Peyer's patch (tissue), 4 donors: ENCODE data around the gene FOXQ1. TPM values are rescaled to one million over a fixed set of nuclear protein-coding genes. Genes with fewer than 3 reads are reported as not detected.

Experiments used
- DNase-seq, 3 donors: peaks; one replicate each; pipeline ENCODE4 v3.0.0-alpha.2; 2017 to 2019
- H3K27ac ChIP-seq, 4 donors: fragments of 200-600 bp; sonication (generic); one replicate each; pipeline ENCODE4 v1.5.1; 2016 to 2019
- H3K27me3 ChIP-seq, 2 donors: fragments of 200-600 bp; sonication (generic); one replicate each; pipeline ENCODE4 v1.5.1; 2019
- H3K36me3 ChIP-seq, 3 donors: fragments of 200-600 bp; sonication (generic); one replicate each; pipeline ENCODE4 v1.5.1; 2016 to 2019
- H3K4me1 ChIP-seq, 4 donors: fragments of 200-600 bp; sonication (generic); one replicate each; pipeline ENCODE4 v1.5.1; 2016 to 2019
- H3K4me3 ChIP-seq, 4 donors: fragments of 200-600 bp; sonication (generic); 1 replicate in 3 of 4; 2 replicates in 1 of 4; pipeline ENCODE4 v1.5.1; 2016 to 2019; ENCODE audit warnings: mild to moderate bottlenecking in 1 of 4
- H3K9me3 ChIP-seq, 4 donors: fragments of 200-600 bp; sonication (generic); one replicate each; pipeline ENCODE4 v1.5.1; 2016 to 2019; ENCODE audit warnings: mild to moderate bottlenecking in 1 of 4
- CTCF ChIP-seq, 6 experiments: fragments of 450-650 bp in 4 of 6; fragments of 200-600 bp in 2 of 6; sonication (generic) in 1 of 6; IDR thresholded peaks; one replicate each; pipeline ENCODE4 v1.5.1; 2017 to 2019; ENCODE audit warnings: antibody characterized with exemption in 6 of 6, mild to moderate bottlenecking in 3 of 6, moderate library complexity in 1 of 6
- POLR2A ChIP-seq, 2 donors: fragments of 450-650 bp; IDR thresholded peaks; one replicate each; pipeline ENCODE4 v1.5.1; 2017; ENCODE audit warnings: antibody characterized with exemption in 2 of 2, mild to moderate bottlenecking in 2 of 2, moderate library complexity in 2 of 2
- total RNA-seq, 4 donors: library from RNA; depleted of rRNA; stranded (reverse); fragments of >200 nt; gene quantifications; one replicate each; pipeline ENCODE4 v1.1.0, GENCODE V29; 2016

Gene FOXQ1
- total RNA-seq, 4 donors from 2014 or later, result not detected

- Histone ChIP-seq H3K4me1 (no peaks in the 10 kb centered on the region), H3K27me3 (no peaks in the 10 kb centered on the region), H3K36me3 (no peaks in the 10 kb centered on the region), H3K4me3 (no peak overlapping the region), H3K9me3 (peaks cover 0 to 3% (median 0%) of the 10 kb centered on the region in 4 donors), H3K27ac (no peak overlapping the region)
- no peak for DNase-seq
- TF ChIP-seq CTCF (IDR thresholded peaks at IDR 0.05), result no peak
These were observed 45.2 kb upstream of the FOXQ1 start for GRCh38 chr6:1266686-1267056.

- H3K27ac ChIP-seq, result no peak overlapping the region
- no peaks in the 10 kb centered on the region for H3K4me1 ChIP-seq
- DNase-seq, result no peak
- H3K36me3 ChIP-seq, result no peaks in the 10 kb centered on the region
- H3K9me3 ChIP-seq, result peaks cover 0 to 9% (median 0%) of the 10 kb centered on the region in 4 donors
- TF ChIP-seq POLR2A (IDR thresholded peaks at IDR 0.05), result no peak
- no peak for TF ChIP-seq CTCF (IDR thresholded peaks at IDR 0.05)
- H3K4me3 ChIP-seq, result no peak overlapping the region
- H3K27me3 ChIP-seq, result no peaks in the 10 kb centered on the region
These were observed 44.7 kb upstream of the FOXQ1 start for GRCh38 chr6:1267057-1267732.

- no peaks in the 10 kb centered on the region for H3K4me1 ChIP-seq
- no peak overlapping the region for H3K4me3 ChIP-seq
- H3K27ac ChIP-seq, result no peak overlapping the region
- TF ChIP-seq POLR2A (IDR thresholded peaks at IDR 0.05) (no peak), CTCF (IDR thresholded peaks at IDR 0.05) (no peak)
- no peak for DNase-seq
- H3K9me3 ChIP-seq, result peaks cover 0 to 15% (median 0%) of the 10 kb centered on the region in 4 donors
- H3K27me3 ChIP-seq, result no peaks in the 10 kb centered on the region
- no peaks in the 10 kb centered on the region for H3K36me3 ChIP-seq
These were observed 43.8 kb upstream of the FOXQ1 start for GRCh38 chr6:1267790-1268762.

- Histone ChIP-seq H3K9me3 (peaks cover 0 to 15% (median 0%) of the 10 kb centered on the region in 4 donors), H3K4me3 (no peak overlapping the region), H3K36me3 (no peaks in the 10 kb centered on the region), H3K27me3 (no peaks in the 10 kb centered on the region), H3K4me1 (no peaks in the 10 kb centered on the region), H3K27ac (no peak overlapping the region)
- TF ChIP-seq CTCF (IDR thresholded peaks at IDR 0.05) (no peak), POLR2A (IDR thresholded peaks at IDR 0.05) (no peak)
- no peak for DNase-seq
These were observed 40.7 kb upstream of the FOXQ1 start for GRCh38 chr6:1271071-1271763.

- Histone ChIP-seq H3K36me3 (no peaks in the 10 kb centered on the region), H3K9me3 (no peaks in the 10 kb centered on the region), H3K27ac (no peak overlapping the region), H3K4me1 (no peaks in the 10 kb centered on the region), H3K4me3 (no peak overlapping the region), H3K27me3 (no peaks in the 10 kb centered on the region)
- TF ChIP-seq POLR2A (IDR thresholded peaks at IDR 0.05) (no peak), CTCF (IDR thresholded peaks at IDR 0.05) (no peak)
- DNase-seq, result no peak
These were observed 33.7 kb upstream of the FOXQ1 start for GRCh38 chr6:1278061-1278720.
